GM21786 (cell line): ENCODE results near the gene SPAG7.

Experiments
- ATAC-seq: cut with Tn5 transposase; IDR thresholded peaks from one replicate; pipeline ENCODE4 v1.9.1; 2021; ENCODE audit not compliant: unreplicated experiment

The SPAG7 gene

DNA sequence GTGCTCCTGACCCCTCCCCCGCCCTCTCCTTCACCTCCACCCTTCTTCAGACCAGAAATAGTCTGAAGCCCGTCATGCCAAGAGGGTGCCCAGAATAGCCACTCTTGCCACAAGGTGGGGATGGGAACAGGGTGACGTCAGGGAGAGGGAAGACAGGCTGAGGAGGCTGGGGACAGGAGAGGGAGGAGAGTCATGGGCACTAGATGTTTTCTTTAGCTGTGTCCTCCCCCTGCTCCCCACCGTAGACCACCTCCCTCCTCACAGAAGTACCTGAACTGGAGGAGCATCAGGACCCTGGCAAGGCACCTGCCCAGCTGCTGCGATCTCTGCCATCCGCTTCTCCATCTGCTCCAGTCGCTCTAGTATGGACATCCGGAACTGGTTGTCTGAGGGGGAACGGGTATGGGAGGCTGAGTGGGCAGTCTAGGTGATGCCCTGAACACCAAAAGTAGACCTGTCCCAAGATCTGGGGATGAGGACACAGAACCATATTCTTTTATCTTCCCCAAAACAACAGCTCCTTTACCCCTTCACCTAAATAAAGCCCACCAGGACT lies 6.6 kb upstream of the SPAG7 start:
- ATAC-seq, result no peak

DNA sequence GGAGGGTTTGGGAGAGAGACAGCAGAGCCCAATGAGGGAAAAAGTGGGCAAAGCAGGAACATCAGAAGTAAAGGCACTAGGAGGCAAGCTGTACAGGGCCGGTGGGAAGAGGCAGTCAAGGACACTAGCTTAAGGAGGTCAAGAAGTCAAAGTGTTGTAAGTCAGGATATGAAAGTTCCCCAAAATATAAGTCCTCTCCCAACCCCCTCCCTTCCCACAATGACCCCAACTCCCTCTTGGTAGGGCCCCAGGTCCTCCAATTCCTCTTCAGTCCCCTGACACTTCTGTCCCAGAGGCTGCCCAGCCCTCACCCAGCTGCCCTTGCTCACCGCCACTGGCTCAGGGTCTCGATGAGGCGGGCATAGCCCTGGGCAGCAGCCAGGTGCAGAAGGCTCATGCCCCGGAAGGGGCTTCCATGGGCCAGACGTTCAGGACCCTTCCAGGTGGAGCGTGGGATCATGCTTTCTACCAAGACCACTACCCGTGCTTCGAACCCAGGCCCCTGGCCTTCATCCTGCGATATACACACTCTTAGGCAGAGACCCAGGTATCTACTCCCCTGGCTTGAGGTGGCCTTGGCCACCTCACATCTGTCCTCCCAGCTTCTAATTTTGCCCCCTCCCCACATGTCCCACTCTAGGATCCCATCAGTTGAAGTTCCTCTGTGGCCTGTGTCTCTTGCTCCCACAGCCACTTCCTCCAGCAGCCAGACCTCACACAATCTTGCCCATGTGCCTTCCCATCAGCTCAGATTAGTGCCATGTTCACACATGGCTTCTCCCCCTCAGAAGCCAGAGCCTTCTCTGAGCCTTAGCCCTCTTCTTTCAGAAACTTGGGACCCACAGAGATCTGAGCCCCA lies 5.9 kb upstream of the SPAG7 start:
- ATAC-seq, result no peak

DNA sequence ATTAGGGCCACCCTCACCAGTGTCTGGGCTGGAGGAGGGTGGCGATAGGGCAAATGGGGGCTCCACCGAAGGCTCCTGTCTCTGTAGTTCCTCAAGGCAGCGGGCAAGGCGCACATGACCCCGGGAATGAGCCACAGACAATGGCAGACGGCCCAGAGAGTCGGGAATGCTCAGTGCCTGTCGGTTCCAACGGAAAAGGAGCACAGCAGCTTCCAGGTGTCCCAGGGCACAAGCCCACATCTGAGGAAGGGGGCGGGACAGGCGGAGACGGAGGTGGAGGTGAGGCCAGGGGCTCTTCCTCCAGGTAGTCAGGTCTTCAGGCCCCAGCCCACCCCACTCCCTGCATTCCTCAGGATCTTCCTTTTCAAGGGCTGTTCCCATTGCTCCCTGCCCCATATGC lies 5.1 kb upstream of the SPAG7 start:
- ATAC-seq, result no peak

DNA sequence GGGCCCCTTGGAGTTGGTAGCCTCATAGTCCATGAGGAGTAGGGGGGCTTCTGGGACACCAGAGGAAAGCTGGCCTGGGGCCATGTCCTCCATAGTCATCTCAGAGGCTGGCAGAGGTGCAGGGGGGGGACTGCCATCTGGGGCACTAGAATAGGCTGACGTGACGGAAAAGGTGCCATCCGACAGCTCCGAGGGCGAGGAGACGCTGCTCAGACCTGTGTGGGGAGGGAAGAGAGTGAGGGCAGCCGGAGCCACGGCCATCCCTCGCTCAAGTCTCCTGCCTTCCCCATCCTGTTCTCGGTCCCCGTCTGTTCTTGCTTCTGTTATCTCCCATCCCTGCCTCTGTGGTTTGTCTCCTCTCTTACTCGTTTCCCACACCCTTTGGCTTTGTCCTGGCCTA lies 4.7 kb upstream of the SPAG7 start:
- no peak for ATAC-seq

DNA sequence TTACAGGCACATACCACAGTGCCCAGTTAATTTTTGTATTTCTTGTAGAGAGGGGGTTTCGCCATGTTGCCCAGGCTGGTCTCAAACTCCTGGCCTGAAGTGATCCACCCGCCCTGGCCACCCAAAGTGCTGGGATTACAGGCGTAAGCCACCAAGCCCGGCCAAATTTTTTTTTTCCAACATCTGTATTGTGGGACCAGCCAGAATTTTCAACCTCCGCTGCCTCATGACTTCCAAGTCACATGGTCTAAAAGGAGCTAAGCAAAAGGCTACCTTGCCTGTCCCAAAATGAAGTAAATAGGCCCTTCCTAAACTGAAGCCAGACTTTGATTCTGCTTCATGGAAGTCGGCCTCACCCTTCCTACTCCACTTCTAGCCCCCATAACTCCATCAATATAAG lies 4.2 kb upstream of the SPAG7 start:
- ATAC-seq, result no peak

DNA sequence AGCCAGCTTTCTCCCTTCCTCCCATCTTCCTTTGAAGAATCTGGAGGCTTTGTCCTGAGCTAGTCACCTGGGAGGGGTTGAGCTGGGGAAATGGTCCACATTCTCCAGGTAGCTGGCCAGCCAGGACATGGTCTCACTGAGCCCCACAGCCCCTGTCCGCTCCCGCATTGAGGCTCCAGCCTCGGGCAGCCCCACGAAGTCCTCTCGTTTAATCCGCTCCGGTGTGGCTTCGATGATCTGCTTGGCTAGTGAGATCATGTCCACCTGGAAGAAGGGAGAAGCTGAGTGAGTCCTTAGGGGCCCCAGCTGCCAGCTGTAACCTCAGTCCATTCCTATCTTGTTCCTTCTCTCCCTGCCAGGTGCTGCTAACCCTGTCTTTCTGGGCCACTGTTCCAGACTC lies 2.7 kb upstream of the SPAG7 start:
- no peak for ATAC-seq

DNA sequence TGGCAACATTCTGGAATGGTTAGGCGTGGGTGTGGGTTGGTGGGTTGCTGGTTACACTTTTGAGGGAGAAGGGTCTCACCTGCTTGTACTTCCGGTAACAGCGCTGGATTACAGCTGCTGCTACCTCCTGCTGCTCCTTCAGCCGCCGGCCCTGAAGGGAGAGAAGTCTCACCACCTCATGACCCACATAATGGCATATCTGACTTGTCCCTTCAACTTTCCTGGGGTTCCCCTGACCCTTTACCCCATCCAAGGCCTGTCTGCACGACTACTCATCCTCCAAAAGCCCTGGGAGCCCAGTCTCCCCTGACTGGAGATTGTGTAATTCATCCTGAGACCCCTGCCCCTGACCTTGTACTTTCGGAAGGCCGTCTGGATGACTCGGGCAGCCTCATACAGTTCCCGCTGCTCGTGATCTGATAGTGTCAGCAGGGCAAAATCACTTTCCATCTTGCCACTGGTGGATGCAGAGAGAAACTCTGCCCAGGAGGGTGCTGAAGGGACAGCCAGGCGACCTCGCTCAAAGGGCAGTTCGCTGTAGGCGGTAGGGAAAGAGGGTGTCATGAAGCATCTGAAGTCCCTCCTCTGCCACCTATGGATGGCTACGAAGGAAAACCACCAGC lies 2.0 kb upstream of the SPAG7 start:
- no peak for ATAC-seq

DNA sequence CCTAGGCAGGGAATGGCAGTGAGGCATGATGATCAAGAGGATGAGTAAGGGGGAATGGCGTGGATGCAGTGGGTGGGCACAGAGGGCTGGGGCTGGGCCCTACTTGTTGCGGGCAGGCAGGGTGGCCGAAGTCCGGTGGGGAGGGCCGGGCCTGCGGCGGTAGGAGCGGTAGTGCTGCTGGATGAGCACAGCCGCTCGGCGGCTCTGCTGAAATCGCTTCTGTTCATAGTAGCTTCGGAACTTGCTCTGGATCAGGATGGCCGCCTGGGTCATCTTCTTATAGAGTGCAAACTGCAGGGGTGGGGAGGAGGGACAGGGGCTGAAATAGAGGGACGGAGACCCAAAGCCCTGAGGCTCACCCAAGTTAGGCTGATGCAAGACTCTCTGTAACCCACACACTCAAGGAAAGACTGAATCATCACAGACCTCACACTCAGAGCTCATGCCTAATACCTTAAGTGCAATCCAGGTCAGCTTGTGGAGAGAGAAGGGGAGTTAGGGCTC lies 1.5 kb upstream of the SPAG7 start:
- no peak for ATAC-seq

DNA sequence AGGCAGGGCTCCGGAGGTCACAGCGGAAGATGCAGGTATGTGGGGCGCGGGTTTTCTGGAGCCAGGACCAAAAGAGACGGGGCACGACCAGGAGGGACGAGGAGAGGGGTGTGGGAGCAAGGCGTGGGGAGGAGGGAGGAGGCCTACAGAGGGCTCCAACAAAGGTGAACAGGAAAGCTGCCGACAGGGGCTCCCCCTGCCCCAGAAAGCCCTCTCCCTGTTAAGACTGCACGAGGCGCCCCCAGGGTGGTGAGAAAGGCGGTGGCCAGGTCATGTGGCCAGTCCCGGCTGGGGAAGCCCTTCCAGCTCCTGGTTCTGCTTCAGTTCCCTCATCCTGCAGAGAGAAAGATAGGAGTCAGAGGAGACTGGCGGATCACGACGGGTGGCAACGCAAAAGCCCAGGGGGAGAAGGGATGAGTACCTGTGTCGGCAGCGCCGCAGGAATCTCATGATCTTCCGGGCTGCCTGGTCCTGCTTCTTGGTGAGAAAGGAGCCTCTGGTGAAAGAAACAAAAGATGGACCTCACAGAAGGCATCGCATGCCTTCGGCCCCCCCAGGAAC lies 949 bp upstream of the SPAG7 start:
- no peak for ATAC-seq

DNA sequence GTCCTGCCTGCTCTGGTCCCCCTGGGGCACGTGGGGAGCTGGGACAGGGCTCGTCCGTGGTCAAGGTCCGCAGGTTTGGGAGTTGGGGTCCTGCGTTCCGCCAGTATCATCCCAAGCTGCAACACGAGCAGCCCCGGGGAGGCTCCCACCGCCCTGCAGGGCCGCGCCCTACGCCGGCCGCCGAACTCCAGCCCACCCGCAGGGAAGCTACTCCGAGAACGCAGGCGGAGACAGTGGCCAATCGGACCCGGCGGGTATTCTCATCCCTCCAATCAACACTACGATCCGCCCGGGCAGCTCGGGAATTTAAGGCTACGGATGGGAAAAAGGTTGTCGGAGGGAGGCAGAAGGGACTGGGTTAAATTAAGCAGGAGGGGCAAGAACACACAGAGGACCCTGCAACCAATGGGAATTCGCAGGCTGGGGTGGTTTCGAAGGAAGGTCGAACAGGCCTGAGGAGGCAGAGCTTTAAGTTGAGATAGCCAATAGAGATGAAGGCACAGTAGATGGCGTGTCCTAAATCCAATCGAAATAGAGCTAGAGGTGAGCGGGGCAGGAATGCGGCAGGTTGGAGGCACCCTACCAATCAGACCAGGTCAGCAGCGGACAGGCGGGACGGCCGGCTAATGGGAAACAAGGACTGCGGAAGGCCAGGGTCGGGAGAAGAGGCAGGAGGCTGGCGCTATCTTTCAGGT lies 626 bp downstream of the SPAG7 start:
- peak; percentile 85 for ATAC-seq

DNA sequence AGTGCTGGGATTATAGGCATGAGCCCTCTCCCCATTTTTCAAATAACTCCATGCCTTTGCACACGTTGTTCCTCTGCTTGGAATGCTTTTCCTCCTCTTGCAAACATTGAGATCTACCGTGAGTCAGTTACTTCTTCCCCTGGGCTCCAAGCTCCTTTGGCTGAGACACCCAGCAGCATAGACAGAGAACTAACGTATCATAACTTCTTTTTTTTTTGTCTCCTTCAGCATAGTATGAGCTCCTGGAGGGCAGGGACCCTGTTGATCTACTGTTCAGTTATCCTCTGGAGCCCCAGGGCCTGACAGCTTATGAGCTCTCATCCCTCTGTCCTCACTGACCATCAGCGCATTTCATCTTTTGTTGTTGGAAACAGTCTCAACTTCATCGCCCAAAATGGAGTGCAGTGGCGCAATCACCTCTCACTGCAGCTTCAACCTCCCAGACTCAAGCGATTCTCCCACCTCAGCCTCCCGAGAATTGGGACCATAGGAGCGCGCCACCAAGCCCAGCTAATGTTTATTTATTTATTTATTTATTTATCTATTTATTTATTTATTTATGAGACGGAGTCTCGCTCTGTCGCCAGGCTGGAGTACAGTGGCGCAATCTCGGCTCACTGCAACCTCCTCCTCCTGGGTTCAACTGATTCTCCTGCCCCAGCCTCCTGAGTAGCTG lies 2.2 kb downstream of the SPAG7 start:
- ATAC-seq, result no peak

DNA sequence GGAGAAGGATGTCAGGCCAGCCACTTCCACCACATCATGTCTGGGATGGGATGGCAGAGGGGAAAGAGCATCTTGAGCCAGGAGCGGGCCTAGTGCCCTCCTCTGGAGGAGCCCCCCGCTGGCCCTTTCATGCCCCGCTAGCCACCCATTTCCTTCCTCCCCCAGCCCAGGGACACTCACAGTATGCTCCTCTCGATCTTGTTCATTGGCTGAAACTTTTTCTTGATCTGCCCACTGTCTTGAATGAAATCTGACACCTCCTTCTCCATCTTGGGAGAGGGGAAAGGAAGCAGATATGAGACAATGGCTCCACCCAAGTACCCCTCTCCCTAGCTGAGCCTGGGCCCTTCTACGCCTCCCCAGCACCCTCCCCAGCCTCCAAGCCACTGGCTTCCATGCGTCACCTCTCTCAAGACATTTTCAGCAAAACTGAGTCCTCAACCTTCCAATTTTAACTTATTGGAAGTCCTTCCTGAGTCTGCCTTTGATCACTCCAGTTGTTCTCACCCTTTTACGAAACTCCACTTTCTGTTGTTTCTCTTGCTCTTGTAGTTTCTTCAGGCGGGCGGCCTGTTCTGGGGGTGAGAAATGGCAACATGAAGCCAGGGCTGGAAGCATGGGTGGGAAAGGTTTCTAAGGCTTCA lies 7.2 kb downstream of the SPAG7 start:
- ATAC-seq, result no peak

DNA sequence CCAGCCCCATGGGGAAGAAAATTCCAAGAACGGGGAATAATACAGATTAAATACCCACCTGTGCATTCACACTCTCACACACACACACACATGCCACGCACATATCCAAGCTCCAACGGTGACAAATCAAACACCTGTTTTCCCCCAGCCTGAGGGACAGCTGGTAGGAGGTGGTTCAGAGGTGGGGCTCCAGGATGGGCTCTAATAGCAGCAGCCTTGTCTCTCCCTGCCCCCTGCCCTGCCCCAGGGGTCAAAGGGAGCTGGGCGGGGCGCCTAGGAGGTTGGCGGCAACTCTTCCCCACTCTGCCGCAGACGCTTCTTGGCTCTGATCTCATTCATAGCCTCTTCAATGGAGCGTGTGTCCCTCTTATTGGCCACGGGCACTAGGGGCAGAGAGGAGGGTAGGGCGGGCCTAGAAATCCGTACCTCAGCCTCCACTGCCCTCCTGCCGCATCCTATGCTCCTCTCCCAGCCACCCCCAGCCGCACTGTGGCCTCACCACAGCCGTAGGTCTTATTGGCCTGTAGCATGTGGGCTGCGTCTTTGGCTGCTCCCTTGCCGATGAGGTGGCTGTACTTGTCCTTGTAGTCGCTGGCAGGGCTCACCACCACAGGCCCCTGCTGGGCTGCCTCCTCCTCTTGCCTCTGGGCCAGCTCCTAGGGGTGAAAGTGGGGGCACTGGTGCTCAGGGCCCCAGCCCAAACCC lies 8.2 kb downstream of the SPAG7 start:
- ATAC-seq, result no peak

DNA sequence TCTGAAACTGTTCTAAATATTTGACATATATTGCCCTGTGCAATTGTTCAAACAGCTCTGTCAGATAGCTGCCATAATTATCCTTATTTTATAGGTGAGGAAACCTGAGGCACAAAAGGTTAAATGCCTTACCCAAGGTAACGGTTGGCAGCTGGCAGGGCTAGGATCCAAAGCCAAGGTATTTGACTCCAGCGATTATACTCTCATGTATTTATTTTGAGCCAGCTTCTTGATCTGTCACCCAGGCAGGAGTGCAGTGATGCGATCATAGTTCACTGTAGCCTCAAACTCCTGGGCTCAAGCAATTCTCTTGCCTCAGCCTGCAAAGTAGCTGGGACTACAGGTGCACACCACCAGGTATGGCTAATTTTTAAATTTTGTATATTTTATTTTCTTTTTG lies 9.5 kb downstream of the SPAG7 start:
- ATAC-seq, result no peak

DNA sequence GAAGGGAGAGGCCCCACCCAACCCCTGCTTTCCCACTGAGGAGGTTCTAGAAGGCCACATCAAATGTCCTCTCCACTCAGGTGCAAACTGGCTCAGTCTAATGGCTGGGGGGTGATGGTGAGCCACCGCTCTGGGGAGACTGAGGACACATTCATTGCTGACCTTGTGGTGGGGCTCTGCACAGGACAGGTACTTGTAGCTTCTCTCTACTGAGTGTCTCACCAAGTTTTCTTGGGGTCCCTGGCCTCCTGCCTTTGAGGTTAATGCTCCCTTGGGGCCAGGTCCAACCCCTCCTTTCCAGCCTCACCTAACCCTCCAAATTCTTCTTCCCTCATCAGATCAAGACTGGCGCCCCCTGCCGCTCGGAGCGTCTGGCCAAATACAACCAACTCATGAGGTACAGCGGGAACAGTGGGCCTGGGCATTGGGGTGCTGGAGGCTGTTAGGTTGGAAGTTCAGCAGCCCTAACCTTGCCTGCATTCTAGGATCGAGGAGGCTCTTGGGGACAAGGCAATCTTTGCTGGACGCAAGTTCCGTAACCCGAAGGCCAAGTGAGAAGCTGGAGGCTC lies 11.0 kb downstream of the SPAG7 start:
- no peak for ATAC-seq

DNA sequence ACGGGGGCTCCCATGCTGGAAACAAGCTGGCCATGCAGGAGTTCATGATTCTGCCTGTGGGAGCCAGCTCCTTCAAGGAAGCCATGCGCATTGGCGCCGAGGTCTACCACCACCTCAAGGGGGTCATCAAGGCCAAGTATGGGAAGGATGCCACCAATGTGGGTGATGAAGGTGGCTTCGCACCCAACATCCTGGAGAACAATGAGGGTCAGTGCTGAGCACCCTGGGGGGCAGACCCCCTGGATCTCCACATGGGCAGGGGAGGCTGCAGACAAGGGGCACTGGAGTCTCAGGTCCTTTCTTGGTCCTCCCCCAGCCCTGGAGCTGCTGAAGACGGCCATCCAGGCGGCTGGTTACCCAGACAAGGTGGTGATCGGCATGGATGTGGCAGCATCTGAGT lies 12.5 kb downstream of the SPAG7 start:
- no peak for ATAC-seq

DNA sequence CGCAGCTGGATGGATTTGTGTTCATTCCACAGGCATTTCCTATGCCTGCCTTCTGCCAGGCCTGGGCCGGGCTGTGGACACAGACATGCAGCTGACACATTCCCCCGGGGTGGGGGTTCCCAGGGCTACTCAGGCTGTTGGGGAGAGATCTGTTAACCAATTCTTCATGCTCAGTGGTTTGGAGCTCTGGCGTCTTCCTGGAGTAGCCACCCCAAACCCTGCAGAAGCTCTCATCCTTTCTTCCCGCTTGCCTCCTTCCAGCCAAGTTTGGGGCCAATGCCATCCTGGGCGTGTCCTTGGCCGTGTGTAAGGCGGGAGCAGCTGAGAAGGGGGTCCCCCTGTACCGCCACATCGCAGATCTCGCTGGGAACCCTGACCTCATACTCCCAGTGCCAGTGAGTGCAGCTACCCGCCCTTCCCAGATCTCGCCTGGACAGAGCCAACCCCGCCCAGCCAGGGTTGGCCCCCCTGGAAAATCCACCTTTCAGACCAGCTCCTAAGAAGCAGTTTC lies 14.1 kb downstream of the SPAG7 start:
- ATAC-seq, result no peak

DNA sequence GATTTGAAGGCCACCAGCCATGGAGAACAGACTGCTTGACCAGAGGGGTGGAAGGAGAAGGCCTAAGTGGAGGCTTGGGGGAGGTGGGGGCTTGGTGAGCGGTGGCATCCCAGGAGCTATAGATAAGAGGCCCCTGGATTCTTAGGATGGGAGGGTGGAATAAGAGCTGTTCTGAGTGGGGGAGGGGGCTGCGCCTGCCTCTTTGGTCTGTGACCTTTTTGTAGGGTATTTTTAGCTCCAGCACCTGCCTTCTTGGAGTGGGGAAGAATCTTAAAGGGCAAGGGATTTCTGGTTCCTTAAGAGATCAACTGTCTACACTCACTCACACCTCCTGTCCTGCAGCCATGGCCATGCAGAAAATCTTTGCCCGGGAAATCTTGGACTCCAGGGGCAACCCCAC lies 16.1 kb downstream of the SPAG7 start:
- ATAC-seq, result no peak

DNA sequence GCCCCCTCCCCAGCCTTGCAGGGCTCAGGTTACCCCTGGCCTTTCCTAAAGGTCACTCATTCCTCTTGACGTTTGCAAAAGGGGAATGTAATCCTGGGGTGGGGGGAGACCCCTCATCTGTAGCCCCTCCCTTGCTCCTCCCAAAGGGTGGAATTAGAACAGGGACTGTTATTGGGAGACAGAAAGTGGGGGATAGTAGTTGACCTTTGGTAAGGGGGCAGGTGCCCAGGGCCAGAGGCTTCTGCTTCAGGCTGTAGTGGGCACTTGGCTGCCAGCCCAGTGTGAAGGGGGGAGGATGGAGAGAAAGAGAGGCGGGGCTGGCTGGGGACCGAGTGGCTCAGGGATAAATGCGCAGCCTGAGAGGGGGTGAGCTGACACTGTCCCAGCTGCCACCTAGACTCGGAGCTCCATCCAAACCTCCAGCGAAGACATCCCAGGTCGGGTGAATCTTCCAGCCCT lies 16.8 kb downstream of the SPAG7 start, which contains the start of gene ENO3:
Gene ENO3 (plus strand): TSS at position 374 of the 459 bp plus-strand sequence. CDS start 711 bp downstream, outside the sequence.
- no peak for ATAC-seq
